ENCODE measurements around the gene GRIA4. TPM values are rescaled to one million over a fixed set of nuclear protein-coding genes. Genes with fewer than 3 reads are reported as not detected.
A peak's percentile ranks its signal among the peaks of the same experiment; 100 is the strongest.
"Not testable (repeated sequence)": the region's sequence is repeated elsewhere in the genome, so short reads cannot be mapped to it uniquely, and the experiment has no call there.

GRIA4 gene
- total and polyA plus RNA-seq, 4 donors: 49.0 to 206 (median 104) TPM

- Histone ChIP-seq H3K4me1 (ENCODE audit: control insufficient read depth, insufficient read depth, low read length) (no peaks in the 10 kb centered on the region), H3K9me3 (ENCODE audit: control insufficient read depth, insufficient read depth, low read length) (no peaks in the 10 kb centered on the region), H3K27me3 (ENCODE audit: control insufficient read depth, insufficient read depth, low read length) (no peaks in the 10 kb centered on the region), H3K36me3 (ENCODE audit: control insufficient read depth, insufficient read depth, low read length) (no peaks in the 10 kb centered on the region), H3K27ac (ENCODE audit: low read depth, low read length) (no peak overlapping the region), H3K4me3 (ENCODE audit: low read depth, low read length) (no peak overlapping the region)
- peak in 2 of 6 donors; percentile 47 to 78 for DNase-seq (ENCODE audit: low read depth in 4 of 6, low spot score in 6 of 6)
Observed at GRCh38 chr11:105767931-105768330, 158.1 kb downstream of the GRIA4 start.

GRCh38 chr11:105769627-105770026, 159.8 kb downstream of the GRIA4 start:
- DNase-seq (ENCODE audit: low read depth in 4 of 6, low spot score in 6 of 6): no peak
- H3K4me1 ChIP-seq (ENCODE audit: control insufficient read depth, insufficient read depth, low read length): no peaks in the 10 kb centered on the region
- no peaks in the 10 kb centered on the region for H3K27me3 ChIP-seq (ENCODE audit: control insufficient read depth, insufficient read depth, low read length)
- H3K4me3 ChIP-seq (ENCODE audit: low read depth, low read length): no peak overlapping the region
- H3K36me3 ChIP-seq (ENCODE audit: control insufficient read depth, insufficient read depth, low read length): no peaks in the 10 kb centered on the region
- no peak overlapping the region for H3K27ac ChIP-seq (ENCODE audit: low read depth, low read length)
- WGBS (ENCODE audit: insufficient coverage): 100% methylated on average over 1 of the region's 2 CpGs
- no peaks in the 10 kb centered on the region for H3K9me3 ChIP-seq (ENCODE audit: control insufficient read depth, insufficient read depth, low read length)

- not testable (repeated sequence) for H3K27ac ChIP-seq (ENCODE audit: low read depth, low read length); H3K36me3 ChIP-seq (ENCODE audit: control insufficient read depth, insufficient read depth, low read length); DNase-seq (ENCODE audit: low read depth in 4 of 6, low spot score in 6 of 6); H3K27me3 ChIP-seq (ENCODE audit: control insufficient read depth, insufficient read depth, low read length); H3K9me3 ChIP-seq (ENCODE audit: control insufficient read depth, insufficient read depth, low read length); H3K4me3 ChIP-seq (ENCODE audit: low read depth, low read length); H3K4me1 ChIP-seq (ENCODE audit: control insufficient read depth, insufficient read depth, low read length)
- WGBS (ENCODE audit: insufficient coverage): no CpG with 5 or more reads among the region's 3 CpGs
Observed at GRCh38 chr11:105773452-105773851, 163.6 kb downstream of the GRIA4 start.

GRCh38 chr11:105774899-105775298, 165.0 kb downstream of the GRIA4 start:
- Histone ChIP-seq H3K4me3 (ENCODE audit: low read depth, low read length) (no peak overlapping the region), H3K9me3 (ENCODE audit: control insufficient read depth, insufficient read depth, low read length) (no peaks in the 10 kb centered on the region), H3K27me3 (ENCODE audit: control insufficient read depth, insufficient read depth, low read length) (no peaks in the 10 kb centered on the region), H3K27ac (ENCODE audit: low read depth, low read length) (no peak overlapping the region), H3K36me3 (ENCODE audit: control insufficient read depth, insufficient read depth, low read length) (no peaks in the 10 kb centered on the region), H3K4me1 (ENCODE audit: control insufficient read depth, insufficient read depth, low read length) (no peaks in the 10 kb centered on the region)
- DNase-seq (ENCODE audit: low read depth in 4 of 6, low spot score in 6 of 6): no peak
- whole genome bisulfite sequencing (ENCODE audit: insufficient coverage): 86% methylated on average over 4 of the region's 4 CpGs

- Histone ChIP-seq H3K4me1 (ENCODE audit: control insufficient read depth, insufficient read depth, low read length) (no peaks in the 10 kb centered on the region), H3K27me3 (ENCODE audit: control insufficient read depth, insufficient read depth, low read length) (no peaks in the 10 kb centered on the region), H3K4me3 (ENCODE audit: low read depth, low read length) (no peak overlapping the region), H3K9me3 (ENCODE audit: control insufficient read depth, insufficient read depth, low read length) (no peaks in the 10 kb centered on the region), H3K36me3 (ENCODE audit: control insufficient read depth, insufficient read depth, low read length) (no peaks in the 10 kb centered on the region), H3K27ac (ENCODE audit: low read depth, low read length) (no peak overlapping the region)
- no peak for DNase-seq (ENCODE audit: low read depth in 4 of 6, low spot score in 6 of 6)
- no CpG with 5 or more reads among the region's 3 CpGs for WGBS (ENCODE audit: insufficient coverage)
Observed at GRCh38 chr11:105780781-105781525, 171.1 kb downstream of the GRIA4 start.

GRCh38 chr11:105781807-105782206, 171.9 kb downstream of the GRIA4 start:
- no peak overlapping the region for H3K27ac ChIP-seq (ENCODE audit: low read depth, low read length)
- H3K27me3 ChIP-seq (ENCODE audit: control insufficient read depth, insufficient read depth, low read length): no peaks in the 10 kb centered on the region
- 50% methylated on average over 1 of the region's 1 CpG for WGBS (ENCODE audit: insufficient coverage)
- no peak overlapping the region for H3K4me3 ChIP-seq (ENCODE audit: low read depth, low read length)
- no peaks in the 10 kb centered on the region for H3K9me3 ChIP-seq (ENCODE audit: control insufficient read depth, insufficient read depth, low read length)
- no peaks in the 10 kb centered on the region for H3K4me1 ChIP-seq (ENCODE audit: control insufficient read depth, insufficient read depth, low read length)
- no peaks in the 10 kb centered on the region for H3K36me3 ChIP-seq (ENCODE audit: control insufficient read depth, insufficient read depth, low read length)
- no peak for DNase-seq (ENCODE audit: low read depth in 4 of 6, low spot score in 6 of 6)

- Histone ChIP-seq H3K27ac (ENCODE audit: low read depth, low read length) (no peak overlapping the region), H3K9me3 (ENCODE audit: control insufficient read depth, insufficient read depth, low read length) (no peaks in the 10 kb centered on the region), H3K4me1 (ENCODE audit: control insufficient read depth, insufficient read depth, low read length) (no peaks in the 10 kb centered on the region), H3K36me3 (ENCODE audit: control insufficient read depth, insufficient read depth, low read length) (no peaks in the 10 kb centered on the region), H3K4me3 (ENCODE audit: low read depth, low read length) (no peak overlapping the region), H3K27me3 (ENCODE audit: control insufficient read depth, insufficient read depth, low read length) (no peaks in the 10 kb centered on the region)
- 25% methylated on average over 1 of the region's 2 CpGs for WGBS (ENCODE audit: insufficient coverage)
- peak in 2 of 6 donors; percentile 42 to 47 for DNase-seq (ENCODE audit: low read depth in 4 of 6, low spot score in 6 of 6)
Observed at GRCh38 chr11:105783216-105783615, 173.3 kb downstream of the GRIA4 start.

GRCh38 chr11:105785850-105786249, 176.0 kb downstream of the GRIA4 start:
- not testable (repeated sequence) for H3K27me3 ChIP-seq (ENCODE audit: control insufficient read depth, insufficient read depth, low read length); H3K4me3 ChIP-seq (ENCODE audit: low read depth, low read length); H3K4me1 ChIP-seq (ENCODE audit: control insufficient read depth, insufficient read depth, low read length); H3K36me3 ChIP-seq (ENCODE audit: control insufficient read depth, insufficient read depth, low read length); H3K9me3 ChIP-seq (ENCODE audit: control insufficient read depth, insufficient read depth, low read length); DNase-seq (ENCODE audit: low read depth in 4 of 6, low spot score in 6 of 6); H3K27ac ChIP-seq (ENCODE audit: low read depth, low read length)
- no CpG with 5 or more reads among the region's 6 CpGs for WGBS (ENCODE audit: insufficient coverage)

- H3K4me3 ChIP-seq (ENCODE audit: low read depth, low read length): no peak overlapping the region
- 17% methylated on average over 1 of the region's 2 CpGs for WGBS (ENCODE audit: insufficient coverage)
- H3K27ac ChIP-seq (ENCODE audit: low read depth, low read length): peak overlapping the region; percentile 10
- H3K36me3 ChIP-seq (ENCODE audit: control insufficient read depth, insufficient read depth, low read length): no peaks in the 10 kb centered on the region
- no peaks in the 10 kb centered on the region for H3K4me1 ChIP-seq (ENCODE audit: control insufficient read depth, insufficient read depth, low read length)
- no peaks in the 10 kb centered on the region for H3K27me3 ChIP-seq (ENCODE audit: control insufficient read depth, insufficient read depth, low read length)
- H3K9me3 ChIP-seq (ENCODE audit: control insufficient read depth, insufficient read depth, low read length): no peaks in the 10 kb centered on the region
- peak in 1 of 6 donors; percentile 77 for DNase-seq (ENCODE audit: low read depth in 4 of 6, low spot score in 6 of 6)
Observed at GRCh38 chr11:105786741-105787140, 176.9 kb downstream of the GRIA4 start.

Data from spinal cord (tissue), 10 donors.